HG03196 (cell line): ENCODE data around the gene DGCR2.

Experiments
- ATAC-seq: cut with Tn5 transposase; IDR thresholded peaks from one replicate; pipeline ENCODE4 v1.9.1; 2021; ENCODE audit not compliant: unreplicated experiment

DGCR2 gene

GRCh38 chr22:19127329-19128008, 5.3 kb upstream of the DGCR2 start:
- no peak for ATAC-seq

DNA sequence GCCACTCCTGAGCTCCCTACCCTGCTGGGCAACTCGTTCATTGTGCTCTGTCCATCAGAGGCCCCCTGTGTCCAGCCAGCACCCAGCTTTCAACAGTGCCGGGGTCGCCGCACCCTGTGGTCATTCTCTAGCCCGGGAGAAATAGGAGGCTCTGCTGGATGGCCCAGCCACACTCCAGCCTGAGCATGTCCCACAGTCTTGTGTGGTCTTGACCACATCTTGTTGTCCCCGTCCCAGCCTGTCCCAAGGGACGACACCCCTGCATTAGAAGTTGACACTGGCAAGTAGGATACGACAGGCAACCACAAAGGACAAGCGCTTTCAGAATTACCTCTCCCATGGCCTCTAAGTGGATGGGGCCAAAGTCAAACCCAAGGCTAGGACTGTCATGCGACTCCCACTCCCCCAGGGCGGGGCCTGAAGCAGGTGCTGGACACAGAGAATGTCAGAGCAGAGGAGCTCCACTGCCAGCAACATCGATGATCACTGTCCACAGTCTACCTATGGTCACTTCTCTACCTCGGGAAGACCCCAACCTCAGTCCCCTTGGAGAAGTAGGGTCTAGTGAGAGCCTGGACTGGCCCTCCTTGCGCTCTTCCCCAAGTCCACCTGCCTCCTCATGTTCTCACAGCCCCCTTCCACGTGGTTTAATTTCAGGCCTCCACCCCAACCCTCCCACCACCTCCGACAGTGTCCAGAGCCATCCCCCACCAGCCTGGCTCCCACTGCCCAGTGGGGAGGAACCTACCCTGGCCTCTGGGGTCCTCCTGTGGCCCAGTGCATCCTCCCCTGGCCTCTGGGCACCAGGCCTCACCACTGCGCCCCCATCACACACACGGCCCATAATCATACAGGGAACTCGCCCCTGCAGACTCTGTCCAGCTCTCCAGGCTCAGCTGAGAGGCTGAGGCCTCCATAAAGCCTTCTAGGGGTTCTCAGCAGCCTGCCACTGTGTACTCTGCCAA, 4.4 kb upstream of the DGCR2 start:
- ATAC-seq: no peak

GRCh38 chr22:19125474-19126308, 3.5 kb upstream of the DGCR2 start:
- no peak for ATAC-seq

DNA sequence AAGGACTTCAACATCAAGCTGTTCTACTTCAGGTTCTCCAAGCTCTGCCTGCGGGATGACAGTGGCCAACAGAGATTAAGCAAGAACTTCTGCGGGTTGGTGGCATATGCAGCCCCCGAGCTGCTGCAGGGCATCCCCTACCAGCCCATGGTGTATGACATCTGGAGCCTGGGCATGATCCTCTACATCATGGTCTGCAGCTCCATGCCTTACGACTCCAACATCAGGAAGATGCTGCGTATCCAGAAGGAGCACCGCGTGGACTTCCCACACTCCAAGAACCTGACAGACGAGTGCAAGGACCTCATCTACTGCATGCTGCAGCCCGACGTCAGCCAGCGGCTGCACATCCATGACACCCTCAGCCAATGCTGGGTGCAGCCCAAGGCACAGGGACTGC, 2.8 kb upstream of the DGCR2 start:
- no peak for ATAC-seq

GRCh38 chr22:19124377-19124776, 2.2 kb upstream of the DGCR2 start:
- ATAC-seq: no peak

DNA sequence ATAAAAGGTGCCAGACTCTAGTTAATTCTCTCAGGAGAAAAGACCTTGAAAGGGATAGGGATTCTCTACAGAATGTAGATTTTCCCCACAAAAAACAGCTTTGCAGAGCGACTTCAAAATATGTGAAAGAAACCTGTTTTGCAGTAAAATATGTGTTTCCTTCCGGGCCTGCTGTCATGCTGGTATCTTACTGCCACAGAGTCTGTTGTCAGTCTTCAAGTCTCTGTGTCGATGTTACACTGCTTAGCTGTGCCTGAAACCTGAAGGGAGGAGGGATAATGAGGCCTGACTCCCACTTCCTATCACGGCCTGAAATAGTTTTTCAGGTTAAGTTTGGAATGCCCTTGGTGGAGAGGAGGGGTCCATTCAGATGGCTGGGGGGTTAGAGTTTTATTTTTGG, 1.7 kb upstream of the DGCR2 start:
- ATAC-seq: no peak

DNA sequence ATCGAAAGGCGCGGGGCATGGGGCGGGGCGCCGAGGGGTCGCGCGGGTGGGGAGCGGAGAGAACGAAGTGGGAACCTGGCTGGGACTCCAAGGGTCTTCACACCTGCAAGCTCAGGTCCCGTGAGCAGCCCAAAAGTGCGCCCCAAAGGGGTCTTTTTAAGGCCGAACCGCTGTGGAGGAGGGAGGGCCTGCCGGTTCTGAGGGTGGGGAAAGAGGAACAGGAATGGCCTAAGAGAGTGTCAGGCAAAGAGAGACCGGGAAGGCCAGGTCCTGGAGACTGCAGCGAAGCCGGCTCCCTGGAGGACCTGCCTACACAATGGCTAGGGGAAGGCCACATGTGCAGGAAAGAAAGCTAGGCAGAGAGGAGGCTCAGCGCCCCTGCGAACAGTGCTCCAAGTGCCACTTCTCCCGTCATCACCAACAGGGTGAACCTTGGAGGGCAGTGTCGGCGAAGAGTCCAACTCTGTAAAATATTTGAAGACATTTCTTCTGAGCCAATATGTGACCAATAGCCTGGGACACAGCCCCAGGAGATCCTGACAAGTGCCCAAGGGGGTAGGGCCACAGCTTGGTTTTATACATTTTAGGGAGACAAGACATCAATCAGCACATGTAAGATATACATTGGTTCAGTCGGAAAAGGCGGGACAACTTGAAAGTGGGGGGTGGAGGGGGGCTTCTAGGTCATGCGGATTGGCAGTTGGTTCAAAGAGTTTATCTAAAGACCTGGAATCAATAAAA, 710 bp upstream of the DGCR2 start:
- ATAC-seq: no peak

DNA sequence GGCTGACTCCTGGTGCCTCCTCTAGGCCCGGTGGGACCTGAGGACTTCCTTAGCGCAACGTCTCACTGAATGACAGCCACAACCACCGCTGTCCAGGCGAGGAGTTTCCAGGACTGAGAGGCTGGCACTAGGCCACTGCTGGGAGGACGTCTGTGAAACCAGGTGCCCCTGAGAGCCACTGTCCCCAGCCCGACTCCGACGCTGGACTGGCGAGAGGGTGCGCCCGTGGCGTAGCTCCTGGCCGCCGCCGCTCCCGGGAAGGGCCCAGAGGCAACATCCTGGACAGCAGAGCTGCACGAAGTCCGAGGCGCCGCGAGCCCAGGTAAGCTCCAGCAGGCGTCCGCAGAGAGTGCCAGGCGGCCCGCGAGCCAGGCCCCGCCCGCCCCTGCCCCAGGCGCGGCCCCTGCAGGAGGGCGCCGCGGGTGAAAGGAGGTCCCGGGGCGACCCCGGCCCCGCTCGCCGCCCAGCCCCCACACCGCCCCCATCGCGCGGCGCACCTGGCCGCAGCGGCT, 525 bp downstream of the DGCR2 start:
- peak; percentile 34 for ATAC-seq

DNA sequence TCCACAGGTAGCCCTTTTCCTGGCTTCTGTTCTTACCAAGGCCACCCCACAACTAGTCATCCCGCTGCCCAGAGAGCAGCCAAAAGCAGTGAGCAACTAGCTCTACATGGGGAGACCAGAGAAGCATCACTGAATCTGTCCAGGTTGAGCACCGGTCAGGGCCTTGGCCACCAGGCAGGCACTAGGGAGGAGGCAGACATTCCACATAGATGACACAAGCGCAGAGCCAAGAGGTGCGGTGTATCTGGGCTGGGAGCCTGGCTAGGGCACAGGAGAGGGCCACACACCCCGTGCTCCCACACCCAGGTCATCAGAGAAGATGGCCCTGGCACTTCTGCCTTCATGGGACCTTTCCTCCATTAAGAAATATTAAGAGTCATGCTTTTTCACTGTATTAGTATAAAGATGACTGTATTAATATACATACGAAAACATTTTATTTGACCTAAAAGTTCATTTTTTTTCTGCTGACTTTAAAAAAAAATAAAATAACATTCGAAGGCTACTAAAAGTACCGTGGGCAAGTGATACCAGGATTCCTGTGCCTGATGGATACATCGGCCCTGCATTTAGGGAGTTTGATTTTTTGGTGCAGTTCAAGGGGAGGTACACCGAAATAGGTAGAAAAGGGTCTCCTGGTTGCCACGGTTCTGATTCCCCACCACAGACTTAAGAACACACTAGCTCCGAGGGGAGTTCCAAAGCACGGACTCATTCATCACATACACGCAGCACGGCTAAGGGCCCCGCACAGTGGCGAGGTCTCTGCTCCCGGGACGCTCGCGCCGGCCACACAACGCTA, 1.2 kb downstream of the DGCR2 start:
- ATAC-seq: no peak

GRCh38 chr22:19119949-19120348, 2.3 kb downstream of the DGCR2 start:
- ATAC-seq: no peak

DNA sequence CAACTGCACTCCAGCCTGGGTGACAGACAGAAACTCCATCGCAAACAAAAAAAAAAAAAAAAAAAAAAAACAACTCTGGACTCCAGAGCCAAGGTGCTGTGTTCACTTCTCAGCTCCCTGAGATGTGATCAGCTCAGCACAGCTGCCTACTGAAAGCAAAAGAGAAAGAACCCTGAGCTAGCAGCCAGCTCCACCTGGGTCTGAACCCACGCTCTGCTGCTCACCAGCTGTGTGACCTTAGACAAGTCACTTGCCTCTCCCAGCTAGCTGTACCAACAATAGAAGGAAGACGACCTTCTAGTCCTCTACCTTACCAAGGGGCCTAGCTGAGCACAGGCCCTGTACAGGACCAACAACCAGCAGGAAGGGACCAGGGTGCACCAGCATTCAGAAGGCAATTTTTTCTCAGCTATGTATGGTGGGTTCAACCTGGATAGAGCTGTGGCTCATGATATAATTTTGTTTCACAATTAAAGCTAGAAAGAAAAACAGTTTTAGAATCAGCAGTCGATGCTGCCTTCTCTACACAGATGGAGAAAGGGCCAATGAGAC, 3.8 kb downstream of the DGCR2 start:
- ATAC-seq: no peak

DNA sequence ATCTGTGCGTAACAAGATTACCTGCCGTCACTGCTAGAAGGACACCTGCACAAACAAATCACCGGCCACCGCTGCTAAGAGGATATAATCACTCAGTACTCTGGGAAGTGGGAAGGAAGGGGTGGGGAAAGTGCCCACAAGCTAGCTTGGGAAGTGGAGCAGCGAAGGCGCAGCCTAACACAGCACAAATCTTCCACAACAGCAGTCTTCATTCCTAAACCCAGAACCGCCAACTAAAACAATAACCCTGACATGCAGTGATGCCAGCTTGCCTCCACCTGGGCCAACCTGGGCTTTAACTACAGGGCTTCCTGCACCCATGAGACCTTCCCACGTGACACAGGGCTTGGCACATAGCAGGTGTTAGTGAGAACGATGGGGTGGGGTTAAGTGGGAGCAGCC, 5.1 kb downstream of the DGCR2 start:
- no peak for ATAC-seq

- ATAC-seq: no peak
Measured at GRCh38 chr22:19115628-19116027, 6.6 kb downstream of the DGCR2 start.

DNA sequence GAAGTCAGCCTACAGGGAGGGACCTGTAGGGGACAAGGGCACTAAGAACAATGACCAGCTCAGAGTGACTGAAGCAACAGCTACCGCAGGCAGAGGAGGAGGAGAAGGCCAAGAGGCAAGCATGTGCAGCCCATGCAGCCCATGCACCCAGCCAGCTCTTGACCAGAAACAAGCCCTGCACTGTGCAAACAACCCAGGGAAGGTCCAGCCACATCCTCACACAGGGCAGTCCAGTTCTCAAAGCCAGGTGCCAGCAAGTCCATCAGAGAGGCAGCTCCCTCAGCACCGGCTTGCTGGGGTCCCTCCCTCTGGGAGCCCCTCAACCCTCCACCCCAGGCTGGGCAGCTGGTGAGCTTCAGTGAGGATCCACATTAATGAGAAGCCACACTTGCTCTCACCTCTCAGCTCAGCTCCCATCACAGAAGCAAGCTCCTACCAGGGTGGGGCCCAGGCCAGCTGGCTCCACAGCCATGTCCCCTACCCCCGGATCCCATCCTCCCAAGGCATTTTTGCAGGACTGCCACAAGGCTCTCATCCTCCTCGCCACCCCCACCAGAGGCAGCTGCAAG, 7.1 kb downstream of the DGCR2 start:
- no peak for ATAC-seq

- ATAC-seq: no peak
Measured at GRCh38 chr22:19113429-19113828, 8.8 kb downstream of the DGCR2 start.

- ATAC-seq: no peak
Measured at GRCh38 chr22:19111584-19111983, 10.6 kb downstream of the DGCR2 start.

DNA sequence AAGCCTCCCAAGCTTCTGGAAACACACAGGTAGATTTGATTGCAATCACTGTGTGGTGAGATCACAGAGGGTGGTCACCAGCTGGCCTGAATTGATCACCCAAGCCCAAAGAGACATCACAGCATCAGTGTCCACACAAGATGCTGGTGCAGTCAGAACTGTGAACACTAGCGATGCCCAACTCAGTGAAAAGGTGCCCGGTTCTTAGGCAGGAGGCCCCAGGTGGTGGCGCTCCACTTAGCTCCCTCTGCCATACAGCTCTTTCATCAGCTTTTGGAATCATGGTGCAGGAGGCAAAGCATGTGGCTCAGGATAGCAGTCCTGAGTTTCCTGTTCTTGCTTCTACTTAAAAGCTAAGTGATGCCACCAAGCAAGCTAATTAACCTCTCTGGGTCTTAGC, 11.1 kb downstream of the DGCR2 start:
- no peak for ATAC-seq

GRCh38 chr22:19110646-19111045, 11.6 kb downstream of the DGCR2 start:
- no peak for ATAC-seq

- ATAC-seq: no peak
Measured at GRCh38 chr22:19110064-19110458, 12.2 kb downstream of the DGCR2 start.
